Islet of Langerhans (tissue), 1 donor: ENCODE data around the gene PLEKHG4B.

ENCODE experiments used
- FAIRE-seq: peaks from one replicate; lab custom pipeline; 2011; peaks lifted over from hg19 to GRCh38; lab: Jason Lieb, UNC

Gene PLEKHG4B

DNA sequence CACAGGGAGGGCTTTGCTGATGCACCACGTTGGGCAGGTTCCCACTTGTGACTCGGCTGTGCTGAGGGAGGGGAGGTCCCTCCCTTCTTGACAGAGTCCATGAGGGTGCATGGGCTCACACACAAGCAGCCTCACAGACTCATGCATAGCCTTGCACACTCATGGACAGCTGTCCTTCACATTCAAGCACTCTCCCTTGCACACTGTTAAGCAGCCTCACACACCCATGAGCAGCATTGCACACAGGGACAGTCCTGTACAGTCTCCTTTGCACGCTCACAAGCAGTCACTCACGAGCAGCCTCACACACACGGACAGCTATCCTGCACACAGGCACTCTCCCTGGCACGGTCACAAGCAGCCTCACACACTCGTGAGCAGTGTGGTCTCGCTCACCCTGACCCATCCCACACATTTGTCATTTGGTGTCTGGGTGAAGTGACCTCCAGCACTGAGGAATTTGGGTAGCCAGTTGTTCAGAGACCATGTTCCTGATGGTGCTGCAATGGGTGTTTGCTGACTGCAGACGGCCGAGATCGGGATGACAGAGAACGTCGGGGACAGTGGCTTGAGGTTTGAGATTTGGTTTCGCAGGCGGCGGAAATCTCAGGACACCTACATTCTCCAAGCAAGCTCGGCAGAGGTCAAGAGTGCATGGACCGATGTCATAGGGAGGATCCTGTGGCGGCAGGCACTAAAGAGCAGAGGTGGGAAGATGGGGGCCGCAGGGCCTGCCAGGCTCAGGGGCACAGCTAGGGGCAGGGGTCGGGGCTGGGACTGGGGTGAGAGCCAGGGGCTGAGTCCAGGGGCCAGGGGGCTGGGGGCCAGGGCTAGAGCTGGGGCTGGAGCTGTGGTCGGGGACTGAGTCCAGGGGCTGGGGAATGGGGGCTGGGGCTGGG is 81.7 kb downstream of the PLEKHG4B start:
- FAIRE-seq, result no peak

DNA sequence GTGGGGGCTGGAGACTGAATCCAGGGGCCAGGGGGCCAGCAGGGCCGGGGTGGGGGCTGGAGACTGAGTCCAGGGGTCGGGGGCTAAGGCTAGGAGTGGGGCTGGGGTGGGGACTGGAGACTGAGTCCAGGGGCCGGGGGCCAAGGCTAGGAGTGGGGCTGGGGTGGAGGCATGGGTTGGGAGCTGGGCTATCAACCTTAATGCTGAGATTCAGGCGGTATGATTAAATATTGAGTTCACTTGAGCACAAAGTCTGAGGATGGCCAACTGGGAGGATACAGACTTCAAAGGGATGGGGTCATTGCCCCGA is 82.3 kb downstream of the PLEKHG4B start:
- no peak for FAIRE-seq

DNA sequence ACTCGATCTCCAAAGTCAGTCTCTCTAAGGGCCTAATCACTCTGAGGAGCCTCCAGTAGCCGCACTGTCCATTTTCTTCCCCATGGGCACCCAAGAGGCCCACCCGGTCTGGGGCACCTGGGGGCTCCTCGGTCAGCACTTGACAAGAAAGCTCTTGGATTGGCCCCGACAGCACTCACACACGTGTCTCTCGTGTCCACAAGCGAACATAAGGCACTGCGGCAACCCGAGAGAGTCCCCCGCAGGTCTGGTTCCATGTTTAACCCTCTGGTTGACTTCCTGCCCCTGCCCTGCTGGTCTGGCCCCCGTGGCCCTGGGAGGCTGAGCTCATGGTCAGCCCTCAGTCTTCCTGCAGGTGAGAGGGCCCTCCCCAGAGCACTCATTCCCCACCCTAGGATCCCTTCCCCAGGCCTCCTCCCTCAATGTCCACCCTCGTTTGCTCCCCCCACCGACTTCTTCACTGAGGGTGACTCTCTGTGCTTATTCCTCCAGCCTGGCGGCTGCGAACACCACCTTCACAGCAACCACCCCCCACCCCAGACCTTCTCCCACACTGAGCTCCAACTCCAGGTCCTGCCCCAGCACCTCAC is 83.0 kb downstream of the PLEKHG4B start:
- no peak for FAIRE-seq

DNA sequence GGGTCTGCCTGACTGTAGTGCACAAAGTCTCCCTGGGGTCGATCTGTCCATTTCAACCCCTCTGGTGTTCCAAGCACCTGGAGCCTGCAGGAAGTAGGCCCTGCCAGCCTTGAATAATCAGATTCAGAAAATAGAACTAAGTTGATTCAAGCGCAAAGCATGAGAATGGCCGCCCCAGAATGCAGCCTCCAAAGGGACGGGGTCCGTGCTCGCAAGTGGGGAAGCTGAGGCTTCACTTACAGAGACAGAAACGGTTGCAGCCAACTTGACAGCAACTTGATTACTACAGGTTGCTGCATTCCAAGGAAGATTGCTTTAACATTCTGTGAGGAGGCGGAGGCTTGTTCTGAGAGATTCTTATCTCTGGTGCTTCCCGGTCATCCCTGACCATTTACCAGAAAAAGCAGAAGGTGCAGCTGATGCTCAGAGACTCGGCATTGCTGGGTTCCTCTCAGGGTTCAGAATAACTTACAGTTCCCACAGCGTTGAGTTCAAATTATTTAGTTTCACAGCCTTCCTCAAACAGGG is 84.4 kb downstream of the PLEKHG4B start:
- no peak for FAIRE-seq

DNA sequence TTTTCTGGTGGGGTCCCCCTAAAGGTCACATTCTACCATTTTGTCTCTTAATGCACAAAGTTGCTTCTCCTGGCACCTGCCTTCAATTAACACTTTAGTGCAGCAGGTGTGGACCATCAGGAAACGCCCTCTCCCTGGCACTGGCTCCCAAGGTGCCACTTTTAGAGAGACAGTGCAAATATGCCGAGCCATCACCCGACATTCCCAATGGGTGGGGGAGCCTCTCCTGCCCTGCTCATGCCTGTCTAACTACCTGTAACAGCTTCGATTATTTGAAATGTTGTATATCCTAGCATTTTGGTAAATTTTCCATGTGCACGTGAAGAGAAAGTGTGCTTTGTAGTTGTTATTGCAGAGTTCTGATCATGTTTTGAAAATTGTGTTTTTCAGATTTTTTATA is 86.1 kb downstream of the PLEKHG4B start:
- FAIRE-seq, result no peak

DNA sequence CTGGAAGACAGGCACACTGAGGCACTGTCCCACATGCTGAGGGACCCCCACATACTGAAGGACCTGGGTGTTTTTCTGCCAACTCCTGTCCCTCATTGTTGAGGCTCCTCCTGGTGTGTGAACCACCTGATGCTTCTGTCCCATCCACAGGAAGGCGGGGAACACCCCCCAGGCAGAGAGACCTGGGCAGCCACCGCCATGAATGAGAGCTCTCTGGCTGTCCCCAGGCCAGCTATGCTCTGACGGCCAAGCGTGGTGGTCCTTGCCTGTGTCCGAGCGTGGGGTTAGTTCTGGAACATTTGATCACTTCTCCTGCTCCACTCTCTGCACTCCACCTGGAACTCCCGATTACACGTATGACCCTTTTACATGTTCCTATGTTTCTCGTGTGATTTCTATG is 87.4 kb downstream of the PLEKHG4B start:
- no peak for FAIRE-seq

DNA sequence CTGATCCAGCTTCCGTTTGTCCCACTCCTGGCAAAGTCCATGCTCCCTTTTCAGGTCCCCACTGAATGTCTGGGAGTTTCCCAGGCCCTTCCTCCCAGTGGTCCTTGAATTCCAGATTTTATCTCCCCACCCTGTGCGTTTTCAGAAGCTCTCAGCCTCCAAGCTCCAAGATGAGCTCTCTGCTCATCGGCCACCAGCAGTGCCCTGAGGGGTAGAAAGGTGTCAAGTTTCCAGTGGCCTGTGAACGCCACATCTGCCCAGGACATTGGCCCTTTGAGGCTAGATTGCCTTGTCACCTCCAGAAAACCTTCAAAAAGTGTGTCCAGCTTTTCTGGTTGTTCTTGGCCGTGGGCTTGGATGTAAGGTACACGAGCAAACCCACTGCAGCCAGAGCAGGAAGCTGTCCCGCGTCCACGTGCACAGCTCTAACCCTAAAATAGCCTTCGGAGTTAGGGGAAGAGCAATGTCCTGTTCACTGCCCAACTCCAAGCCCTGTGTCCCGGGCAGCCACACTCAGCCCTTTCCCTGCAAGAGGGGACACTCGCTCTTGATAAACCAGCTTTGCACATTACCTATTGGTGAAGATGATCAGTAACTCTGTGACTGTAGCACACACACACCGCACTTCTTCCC is 88.4 kb downstream of the PLEKHG4B start:
- no peak for FAIRE-seq

DNA sequence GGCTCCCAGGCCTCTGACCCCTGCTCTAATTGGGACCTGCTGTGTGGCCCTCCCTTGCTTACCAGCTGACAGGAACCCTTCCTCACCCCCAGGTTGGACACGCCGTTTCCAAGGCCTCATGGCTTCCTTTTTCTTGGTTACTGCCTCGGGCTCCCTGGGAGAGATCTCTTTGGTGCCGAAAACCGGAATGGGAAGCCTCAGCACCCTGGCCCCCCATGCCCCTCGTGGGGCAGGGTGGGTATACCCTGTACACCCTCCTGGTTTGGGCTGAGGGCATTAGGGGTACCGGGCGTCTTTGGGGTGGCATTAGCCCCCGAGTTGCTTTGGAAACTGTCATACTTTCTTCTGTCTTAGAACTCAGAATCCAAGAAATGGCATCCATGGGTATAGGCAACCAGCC is 89.2 kb downstream of the PLEKHG4B start:
- no peak for FAIRE-seq

DNA sequence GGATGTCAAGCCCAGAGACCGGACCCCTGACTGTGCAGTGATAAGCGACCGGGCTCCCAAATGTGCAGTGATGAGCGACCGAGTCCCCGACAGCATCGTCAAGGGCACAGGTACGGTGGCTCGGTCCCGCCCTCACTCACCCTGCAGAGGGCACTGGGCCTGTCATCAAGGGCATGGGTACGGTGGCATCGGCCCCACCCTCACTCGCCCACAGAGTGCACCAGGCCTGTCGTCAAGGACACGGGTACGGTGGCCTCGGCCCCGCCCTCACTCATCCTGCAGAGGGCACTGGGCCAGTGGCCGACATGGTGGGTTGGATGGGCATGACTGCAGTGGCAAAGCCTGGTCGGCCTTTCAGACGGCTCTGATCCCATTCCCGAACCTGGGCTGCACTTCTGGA is 89.6 kb downstream of the PLEKHG4B start:
- no peak for FAIRE-seq

DNA sequence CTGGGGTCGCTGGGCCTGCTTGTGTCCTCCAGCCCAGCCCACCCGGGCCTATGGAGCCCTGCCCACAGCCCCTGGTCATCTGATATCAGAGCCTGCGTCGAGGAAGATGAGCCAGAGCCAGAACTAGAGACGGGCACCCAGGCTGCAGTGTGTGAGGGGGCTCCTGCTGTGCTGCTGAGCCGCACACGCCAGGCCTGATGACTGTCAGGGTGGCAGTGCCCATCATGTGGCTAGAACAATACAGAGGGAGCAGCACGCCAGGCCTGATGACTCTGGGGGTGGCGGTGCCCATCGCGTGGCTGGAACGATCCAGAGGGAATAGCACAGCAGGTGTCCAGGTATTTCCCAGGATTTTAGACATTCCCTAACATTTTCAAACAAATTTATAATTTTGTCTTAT is 90.2 kb downstream of the PLEKHG4B start:
- FAIRE-seq, result no peak

DNA sequence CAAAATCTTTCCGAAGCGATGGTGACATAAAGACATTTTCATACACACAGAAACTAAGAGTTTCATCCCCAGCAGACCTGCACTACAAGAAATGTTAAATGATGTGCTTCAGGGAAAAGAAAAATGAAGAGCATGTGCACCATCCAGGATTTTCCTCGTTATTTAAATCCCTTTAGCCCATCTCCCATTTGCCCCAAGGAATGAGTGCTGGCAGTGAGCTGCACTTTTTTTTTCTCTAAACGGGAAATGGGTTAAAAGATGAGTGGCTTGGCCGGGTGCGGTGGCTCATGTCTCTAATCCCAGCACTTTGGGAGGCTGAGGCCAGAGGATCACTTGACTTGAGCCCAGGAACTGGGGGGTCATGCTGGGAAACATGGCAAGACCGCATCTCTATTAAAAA is 92.5 kb downstream of the PLEKHG4B start:
- FAIRE-seq, result no peak

DNA sequence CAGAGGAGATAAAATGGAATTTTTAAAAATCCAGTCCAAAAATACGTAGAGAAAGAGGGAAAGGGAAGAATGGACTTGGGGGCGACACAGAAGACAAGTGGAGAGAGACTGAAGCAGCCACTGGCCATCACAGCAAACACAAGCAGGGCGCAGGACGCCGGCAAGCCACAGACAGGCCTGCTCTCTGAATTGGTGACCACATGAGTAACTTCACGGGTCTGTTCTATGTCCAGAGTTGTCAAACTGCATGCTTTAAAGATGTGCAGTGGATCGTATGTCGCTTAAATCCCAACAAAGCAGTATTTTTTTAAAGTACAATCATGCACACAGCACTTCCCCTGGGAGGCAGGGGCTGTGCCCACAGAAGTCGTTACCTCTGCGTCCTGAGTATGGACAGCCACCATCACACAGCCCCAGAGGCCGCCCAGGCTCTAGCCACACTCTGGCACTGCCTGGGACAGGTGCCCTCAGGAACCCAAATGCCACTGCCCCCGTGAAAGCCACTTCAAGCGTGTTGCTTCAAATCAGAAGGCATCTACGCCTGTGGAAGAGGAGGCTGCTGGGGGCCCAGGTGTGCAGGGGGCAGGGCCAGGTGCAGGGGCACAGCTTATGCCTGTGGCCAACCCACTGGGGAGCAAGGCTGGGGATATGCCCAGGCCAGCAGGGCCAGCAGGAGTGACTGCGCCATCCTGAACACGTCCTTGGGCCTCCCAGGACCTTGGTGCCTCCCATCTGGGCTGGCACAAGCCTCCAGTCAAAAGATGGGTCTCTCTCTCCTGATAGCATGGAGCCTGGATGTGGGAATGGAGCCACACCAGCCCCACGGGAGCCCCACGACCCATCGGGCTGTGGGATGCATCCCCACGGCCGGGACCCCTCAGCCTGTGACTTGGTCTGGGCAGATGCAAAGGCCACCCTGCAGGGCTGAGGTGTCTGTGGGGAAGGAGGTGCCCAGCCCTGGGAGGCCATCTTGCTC is 93.4 kb downstream of the PLEKHG4B start:
- no peak for FAIRE-seq

DNA sequence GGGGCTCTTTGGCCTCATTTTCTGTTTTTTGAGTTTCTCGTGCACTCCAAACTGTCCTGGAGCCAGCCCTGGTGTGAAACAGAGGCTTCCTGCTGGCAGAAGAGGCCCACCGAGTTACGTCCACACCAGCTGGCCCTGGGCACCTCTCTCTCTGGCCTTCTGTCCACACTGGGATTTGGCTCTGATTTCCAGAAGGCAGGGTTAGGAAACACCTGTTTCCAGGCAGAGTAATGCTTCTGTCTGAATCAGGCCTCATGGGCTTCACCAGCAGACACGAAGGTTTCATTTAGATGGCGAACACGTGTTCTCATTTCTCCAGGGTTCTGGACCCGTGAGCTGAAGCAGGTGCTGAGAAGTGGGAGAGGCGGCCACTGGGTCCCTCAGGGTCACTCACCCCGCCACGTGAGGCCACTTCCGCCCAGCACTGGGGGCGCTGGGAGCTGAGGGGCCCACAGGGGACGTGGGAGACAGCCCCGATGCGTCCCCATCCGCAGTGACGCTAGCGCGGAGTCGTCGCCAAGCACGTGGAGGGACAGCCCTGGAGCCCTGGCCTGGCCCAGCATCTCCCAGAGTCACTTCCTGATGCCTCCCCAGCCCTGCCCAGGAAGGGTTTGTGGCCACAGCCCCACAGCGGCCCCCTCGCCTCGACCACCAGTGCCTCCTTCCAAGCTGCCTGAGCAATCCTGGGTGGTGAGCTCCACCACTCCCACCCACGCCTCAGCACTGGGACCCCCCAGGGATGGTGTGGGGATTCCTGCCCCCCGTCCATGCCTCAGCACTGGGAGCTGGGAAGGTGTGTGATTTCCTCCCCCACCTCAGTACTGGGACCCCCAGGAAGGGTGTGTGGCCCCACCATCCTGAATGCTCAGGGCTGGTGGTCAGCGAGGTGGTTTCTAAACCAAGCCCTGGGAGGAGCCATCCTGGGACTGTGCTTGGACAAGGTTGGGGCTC is 94.4 kb downstream of the PLEKHG4B start:
- no peak for FAIRE-seq

DNA sequence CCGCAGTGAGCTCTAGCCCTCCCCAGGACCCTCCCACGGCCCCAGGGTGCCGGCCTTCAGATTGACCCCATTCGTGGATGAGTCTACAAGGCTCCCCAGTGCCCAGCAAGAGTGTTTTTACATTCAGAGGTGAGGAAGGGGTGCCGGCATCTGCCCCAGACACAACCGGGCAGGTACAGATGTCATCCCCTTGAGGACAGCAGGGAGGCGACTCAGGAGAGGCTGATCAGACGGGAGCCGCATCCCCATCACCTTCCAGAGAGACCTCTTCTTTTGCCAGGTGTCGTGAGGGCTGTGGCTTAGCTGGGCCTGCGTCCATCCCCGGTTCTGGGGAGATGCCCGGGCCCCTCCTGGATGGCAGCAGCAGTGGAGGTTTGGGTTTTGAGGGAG is 95.1 kb downstream of the PLEKHG4B start:
- FAIRE-seq, result no peak

DNA sequence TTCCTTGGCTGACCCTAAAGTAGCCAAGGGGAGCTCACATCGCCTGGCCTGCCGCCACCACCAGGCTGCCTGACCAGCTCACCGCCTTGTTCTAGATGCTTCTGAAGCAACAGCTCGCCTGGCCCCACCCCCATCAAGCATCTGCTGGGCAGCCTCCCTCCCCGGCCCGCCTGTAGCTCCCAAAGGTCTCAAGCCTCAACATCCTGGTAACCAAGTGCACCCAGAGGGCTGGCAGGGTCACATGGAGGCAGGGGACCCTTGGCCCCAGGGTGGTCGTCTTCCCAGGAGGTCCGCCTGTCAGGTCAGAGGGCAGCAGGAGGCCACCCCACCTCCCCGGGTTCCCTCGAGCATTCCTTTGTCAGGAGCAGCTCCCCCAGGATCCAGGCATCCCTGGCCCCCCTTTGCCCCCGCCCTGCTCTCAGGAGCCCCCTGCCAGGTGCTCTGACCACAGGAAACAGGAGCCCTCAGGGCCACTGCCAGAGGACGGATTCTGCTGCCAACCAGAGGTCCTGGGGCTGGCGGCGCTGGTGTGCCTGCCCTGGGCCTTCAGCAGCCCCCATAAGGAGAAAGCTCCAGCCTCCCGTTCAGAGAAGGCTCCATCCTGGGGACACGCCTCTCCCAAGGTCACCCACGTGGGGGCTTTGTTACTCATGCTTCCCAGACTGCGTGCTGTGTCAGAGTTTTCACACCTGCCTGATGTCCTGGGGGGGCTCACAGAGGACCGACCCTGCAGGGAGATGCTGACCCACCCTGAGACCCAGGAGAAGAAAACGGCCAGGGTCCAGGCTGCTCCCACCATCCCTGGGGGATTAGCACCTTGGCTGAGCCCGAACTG is 95.9 kb downstream of the PLEKHG4B start:
- no peak for FAIRE-seq

DNA sequence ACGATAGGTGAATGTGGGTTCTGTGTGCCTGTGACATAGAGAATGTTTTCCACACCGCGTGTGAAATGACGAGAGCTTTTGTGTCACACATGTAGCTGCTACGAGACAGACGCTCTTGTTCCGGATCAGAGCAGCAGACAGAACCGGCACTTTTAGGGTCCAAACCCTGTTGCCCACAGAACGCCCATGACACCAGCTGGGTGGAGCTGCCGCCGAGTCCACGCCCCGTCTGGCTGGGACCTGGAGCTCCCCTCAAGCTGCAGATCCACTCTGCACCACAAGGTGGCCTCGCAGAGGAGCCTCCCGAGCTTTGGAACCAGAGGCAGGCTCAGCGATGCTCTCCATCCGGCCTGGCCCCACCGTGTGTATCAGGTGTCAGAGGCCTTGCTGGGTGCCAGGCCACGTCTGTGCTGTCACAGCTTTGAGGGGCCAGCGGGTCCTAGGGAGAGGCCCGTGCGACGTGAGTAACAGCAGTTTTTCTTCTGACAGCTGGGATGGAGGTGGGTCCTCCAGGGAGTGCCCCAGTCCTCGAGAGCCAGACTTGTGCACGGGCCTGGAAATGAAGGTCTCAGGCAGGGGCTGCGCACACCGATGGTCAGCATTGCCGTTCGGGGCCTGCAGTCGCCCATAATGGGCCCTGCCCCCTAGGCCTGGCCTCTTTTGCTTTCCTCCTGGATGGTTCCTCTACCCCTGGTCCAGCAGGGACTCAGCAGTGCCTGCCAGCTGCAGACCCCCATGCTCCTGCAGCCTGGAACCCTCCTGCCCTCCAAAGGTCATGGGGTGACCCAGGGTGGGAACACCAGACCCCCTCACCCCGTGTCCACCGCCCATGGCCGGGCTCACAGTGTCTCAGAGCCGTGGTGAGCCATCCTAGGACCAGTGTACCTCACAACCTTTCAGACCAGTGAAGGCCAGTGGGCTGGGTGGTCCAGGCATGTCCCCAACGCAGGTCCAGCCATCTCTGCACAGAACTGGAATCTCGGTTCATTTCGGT is 96.8 kb downstream of the PLEKHG4B start:
- no peak for FAIRE-seq

DNA sequence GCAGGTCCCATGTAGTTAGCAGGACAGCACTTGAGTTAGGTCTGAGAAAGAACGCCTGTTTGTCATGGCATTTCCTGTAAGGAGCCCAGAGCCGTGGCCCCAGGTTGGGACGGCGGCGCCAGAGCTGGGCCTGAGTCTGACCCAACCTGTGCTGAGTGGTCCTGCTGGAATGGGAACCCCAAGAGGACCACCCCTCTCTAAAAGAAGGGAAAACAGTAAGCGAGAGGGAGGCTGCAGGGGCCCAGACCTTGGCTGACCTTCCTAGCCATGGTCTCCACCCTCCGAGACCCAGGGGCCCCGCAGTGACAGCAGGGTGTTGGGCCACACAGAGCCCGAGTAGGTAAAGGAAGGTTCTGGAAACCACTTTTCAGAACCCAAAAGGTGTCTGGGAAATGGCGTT is 97.5 kb downstream of the PLEKHG4B start:
- FAIRE-seq, result no peak

DNA sequence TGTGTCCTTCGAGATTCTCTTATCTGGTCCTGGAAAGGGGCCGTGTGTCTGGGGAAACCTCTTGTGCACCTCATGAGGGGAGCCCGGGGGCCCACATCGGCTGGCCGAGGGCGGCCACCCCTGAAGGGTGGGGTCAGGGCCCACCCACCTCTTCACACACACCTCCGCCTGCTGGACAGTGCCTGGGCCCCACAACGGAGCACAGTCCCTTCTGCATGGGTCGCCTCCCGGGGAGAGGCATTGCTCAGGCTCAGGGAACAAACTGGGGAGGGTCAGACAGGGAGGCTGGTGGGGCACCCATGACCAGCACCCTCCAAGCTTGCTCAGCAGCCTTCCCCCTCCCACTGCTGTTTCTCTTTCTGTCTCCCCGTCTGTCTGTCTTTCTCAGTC is 98.0 kb downstream of the PLEKHG4B start:
- FAIRE-seq, result no peak
